RKO (cell line): ENCODE measurements around the gene NGLY1.

ENCODE experiments used
- DNase-seq: peaks from one replicate; pipeline ENCODE4 v3.0.0-alpha.2; 2016; ENCODE audit warnings: low spot score

NGLY1 gene

DNA sequence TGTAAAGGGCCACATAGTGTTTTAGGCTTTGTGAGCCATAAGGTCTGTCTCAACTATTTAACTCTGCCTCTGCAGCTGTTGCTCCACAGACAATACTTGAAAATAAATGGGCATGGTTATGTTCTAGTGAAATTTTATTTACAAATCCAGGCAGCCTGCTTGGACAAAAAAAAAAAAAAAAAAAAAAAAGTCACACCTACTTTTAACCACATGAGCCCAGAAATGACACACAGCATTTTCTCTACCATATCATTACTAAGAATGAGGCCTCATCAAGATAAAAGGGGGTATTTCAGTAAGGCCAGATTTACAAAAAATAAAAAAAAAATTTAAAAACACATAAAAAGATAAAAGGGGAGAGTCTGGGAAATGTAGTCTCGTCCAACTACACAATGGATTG, 1.7 kb upstream of the NGLY1 start:
- DNase-seq, result no peak

DNA sequence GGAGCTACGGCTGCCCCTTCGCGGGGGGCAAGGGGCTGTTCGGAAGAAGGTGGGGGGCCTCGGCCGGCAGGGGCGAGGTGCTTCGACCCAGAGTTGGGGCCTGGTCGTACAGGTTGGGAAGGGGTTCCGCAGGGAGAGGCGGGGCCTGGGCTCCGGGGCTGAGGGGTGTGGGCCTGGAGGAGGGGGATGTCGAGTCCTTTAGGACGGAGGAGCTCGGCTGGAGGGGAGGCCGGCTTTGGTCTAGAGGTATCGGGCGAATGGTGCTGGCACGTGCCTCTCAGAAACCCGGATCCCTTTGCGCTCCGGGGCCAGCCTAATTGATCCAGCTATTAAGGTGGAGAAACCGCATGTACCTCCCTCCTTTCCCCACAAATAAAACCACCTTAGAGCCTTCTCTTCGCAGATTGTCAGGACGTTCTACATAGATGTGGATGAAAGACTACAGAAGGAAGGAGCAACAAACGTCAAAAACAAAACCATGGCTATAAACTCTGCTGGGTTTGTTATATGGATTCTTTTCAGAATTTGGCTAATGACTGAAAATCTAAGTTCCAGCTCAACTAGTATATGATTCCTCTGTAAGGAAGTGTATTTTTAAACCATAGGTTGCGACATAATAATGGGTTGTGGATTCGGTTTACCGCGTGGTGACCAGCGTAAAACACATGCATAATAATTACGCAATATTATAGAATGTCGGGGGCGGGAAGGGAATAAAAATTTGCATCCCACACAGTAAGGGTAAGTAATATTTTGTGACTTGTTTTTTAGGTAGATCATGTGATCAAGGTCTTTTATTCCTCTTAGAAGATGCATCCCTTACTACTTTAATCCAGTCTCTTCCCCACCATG, 644 bp upstream of the NGLY1 start:
- peak; percentile 49 for DNase-seq

DNA sequence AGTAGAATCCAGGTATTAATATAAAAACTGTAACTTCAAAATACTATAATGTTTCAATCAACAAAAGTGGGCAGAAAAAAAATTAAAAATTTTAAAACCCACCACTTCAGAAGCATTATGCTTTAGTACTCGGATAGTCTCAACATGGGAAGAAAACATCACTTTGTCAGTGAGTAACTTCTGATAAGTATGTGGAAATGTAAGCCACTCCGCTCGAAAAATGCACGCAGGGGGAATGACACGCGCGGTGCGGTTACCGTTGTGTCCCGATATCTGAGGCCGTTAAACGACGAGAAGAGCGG, 656 bp downstream of the NGLY1 start:
- no peak for DNase-seq

DNA sequence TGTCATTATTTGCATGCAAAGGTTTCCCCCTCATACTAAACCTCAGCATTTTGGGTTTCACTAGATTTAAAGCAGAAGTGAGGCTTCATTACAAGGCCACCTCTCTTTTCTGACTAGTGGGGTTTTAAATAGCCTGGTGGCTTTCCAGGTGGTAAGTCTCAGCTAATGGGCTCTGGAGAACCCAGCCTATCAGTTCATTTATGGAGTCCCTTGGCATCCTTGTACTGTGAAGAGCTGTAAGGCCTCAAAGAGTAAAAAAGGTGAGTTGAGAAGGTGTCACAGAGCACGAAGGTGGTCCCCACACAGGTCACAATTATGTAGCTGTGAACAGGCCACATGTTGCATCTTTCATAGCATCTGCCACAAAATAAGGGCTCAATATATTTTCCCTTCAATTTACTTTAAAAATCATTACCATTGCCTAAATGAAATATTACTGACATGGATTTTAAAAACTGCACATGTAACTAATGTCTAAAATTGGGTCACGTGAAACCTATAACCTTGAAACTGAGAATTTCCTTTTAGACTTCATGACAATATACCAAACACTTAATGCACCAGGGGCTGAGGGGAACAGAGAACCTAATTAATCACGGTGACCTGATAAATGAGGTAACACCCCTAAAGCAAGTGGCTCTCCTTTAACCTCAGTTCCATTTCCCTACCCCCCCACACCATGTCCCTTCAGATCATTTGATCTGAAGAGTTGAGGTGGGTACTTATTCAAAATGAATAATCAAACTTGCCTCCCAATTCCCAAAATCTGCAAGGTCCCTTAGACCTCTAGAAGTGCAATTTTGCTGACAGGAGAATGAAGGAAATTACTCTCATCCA, 1.3 kb downstream of the NGLY1 start:
- no peak for DNase-seq

DNA sequence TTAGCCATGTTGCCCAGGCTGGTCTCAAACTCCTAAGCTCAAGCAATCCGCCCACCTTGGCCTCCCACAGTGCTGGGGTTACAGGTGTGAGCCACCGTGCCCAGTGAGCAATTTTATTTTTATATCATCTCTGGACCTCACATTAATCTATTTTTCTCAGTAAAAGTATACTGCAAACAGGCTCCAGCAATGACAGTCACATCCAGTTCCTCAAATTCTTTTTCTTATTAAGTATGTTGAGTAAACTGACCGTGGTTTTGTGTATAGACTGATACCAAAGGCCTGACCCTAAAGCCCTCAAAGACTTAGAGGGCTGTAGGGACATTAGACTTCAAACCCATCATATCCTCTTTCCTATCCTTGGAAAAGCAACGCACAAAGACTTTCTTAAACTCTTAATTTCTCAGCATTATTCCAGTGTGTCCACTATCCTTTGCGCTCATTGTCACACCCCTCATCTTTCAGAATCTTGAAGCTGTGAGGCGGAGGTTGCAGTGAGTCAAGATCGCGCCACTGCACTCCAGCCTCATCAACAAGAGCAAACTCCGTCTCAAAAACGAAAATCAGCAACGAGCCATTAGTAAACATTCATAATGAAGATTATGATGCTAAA, 2.0 kb downstream of the NGLY1 start:
- DNase-seq, result no peak

DNA sequence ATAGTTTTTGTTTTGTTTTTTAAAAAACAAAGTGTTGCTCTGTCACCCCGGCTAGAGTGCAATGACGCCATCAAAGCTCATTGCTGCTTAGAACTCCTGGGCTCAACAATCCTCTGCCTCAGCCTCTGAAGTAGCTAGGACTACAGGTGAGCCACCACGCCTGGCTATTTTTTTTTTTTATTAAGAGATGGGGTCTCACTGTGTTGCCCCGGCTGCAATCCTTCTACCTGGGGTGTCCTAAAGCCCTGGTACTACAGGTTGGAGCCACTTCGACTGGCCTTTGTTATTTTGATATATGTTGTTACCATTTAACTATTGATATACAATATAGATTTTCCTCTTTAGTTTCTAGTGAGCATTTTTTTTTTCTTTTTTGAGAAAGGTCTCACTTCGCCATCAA, 2.6 kb downstream of the NGLY1 start:
- no peak for DNase-seq

DNA sequence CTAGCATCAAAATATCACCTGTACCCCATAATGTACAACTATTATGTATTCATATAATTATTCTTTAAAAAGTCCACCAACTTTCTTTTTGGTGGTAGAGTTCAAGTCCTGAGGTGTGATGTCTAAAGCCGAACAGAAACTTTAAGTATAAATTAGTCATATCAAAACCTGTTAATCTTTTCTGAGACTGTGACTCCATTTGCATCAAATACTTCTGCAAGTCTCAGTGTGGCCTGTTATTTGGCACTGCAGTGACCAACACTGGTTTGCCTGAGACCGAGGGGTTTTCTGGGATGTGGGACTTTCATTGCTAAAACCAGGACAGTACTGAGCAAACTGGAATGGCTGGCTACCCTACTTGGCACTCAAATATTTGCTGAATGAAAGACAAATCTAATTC, 7.3 kb downstream of the NGLY1 start:
- DNase-seq, result no peak

DNA sequence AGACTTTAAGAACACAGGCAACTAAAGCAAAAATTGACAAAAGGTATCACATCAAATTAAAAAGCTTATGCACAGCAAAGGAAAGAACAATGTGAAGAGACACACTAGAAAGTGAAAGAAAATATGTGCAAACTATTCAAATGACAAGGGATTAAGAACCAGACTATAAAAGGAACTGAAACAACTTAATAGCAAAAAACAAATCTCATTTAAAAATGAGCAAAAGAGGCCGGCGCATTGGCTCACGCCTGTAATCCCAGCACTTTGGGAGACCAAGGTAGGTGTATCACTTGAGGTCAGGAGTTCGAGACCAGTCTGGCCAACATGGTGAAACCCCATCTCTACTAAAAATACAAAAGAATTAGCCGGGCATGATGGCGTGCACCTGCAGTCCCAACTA, 14.4 kb downstream of the NGLY1 start:
- no peak for DNase-seq

DNA sequence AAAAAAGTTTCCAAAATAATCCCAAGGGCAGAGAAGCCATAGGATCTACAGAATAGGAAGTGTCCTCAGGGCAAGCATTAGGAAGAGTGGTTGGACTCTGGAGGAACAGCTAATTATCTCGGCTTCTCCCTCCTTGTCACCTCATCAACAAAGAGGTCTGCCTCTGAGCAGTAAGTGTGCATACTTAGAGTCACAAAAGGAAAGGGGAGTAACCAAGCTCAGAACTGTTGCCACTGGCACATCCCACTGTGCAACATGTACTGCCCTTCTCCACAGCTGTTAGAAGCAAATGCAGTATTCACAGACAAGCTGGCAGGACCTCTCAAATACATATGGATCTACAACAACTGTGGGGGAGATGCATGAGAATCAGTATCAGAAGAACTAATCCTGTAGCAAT, 31.5 kb downstream of the NGLY1 start:
- no peak for DNase-seq

DNA sequence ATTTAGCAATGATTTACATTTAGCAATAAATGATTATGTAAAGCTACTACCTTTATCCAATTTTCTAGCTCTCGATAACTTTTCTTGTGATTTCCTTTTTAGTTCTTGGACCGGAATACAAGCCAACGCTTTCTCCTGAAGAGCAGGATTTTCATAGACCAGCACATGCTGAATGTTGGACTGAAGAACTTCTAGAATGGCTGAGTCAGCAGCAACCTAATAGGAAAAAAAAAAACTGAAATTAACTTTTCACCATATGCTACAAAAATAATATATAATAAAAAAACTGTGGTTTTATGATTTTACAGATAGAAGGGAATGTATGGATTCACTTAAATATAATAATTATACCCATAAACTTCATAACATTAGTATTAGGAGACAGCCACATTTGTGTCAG, 32.2 kb downstream of the NGLY1 start:
- no peak for DNase-seq

DNA sequence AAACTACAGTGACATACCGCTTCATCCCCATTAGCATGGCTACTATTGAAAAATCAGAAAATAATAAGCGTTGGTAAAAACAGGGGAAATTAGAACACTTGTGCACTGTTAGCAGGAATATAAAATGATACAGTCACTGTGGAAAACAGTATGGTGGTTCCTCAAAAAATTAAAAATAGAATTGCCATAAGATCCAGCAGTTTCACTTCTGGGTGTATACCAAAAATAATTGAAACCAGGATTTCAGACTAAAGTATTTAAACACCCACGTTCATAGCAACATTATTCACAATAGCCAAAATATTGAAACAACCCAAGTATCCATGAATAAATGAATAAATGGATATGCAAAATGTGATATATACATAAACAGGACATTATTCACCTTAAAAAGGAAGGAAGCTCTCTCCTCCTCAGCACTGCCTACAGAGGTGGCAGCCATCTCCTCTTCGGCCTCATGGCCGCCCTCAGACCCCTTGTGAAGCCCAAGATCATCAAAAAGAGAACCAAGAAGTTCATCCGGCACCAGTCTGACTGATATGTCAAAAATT, 34.1 kb downstream of the NGLY1 start:
- DNase-seq, result no peak

DNA sequence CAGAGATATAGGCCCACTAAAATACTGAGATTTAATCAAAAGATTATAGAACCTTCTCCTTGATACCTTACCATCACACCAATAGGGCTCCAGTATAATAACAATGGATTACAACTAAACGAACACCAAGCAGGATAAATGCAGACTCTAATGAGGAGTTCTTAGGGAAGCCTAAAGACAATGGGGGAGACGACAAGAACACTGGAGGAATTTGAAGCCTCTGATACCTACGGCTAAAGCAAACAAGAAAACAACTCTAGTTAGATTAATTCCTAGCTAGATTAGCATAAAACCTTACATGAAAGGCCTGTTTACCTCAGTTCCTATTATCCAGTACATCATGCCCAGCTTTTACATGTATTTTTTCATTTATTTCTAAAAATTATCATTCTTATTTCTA, 35.1 kb downstream of the NGLY1 start:
- no peak for DNase-seq

DNA sequence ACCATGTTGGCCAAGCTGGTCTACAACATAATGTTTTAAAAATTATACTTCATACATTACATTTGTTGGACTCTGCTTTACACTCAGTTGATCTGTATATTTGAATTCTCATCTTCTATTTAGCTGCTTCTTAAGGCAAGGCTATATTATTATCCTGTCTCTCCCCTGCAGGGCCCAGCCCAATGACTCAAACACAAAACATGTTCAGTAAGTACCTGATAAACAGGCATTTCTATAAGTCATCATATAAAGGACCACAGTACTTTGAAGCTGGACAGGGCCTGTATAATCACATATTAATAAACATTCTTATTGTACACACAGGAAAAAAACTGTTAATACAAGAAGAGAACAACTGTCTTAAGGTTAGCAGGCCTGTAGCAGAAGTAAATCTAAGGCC, 36.2 kb downstream of the NGLY1 start:
- no peak for DNase-seq

DNA sequence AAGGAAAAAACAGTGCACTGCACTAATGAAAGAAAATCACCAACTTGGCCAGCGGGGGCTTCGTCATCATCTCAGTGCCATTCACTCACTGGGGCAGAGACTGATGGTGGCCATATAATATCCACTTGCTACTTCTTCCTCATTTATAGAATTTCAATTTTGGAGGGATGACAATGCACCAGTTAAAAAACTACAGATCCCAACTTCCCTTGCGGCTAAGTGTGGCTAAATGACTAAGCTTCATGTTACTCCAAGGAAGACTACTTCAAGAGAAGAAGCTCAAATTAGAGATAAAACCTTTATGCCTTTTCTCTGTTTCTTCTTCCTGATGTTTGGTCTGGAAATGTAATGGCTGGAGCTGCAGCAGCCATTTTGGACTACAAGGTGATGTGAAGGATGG, 38.8 kb downstream of the NGLY1 start:
- no peak for DNase-seq

DNA sequence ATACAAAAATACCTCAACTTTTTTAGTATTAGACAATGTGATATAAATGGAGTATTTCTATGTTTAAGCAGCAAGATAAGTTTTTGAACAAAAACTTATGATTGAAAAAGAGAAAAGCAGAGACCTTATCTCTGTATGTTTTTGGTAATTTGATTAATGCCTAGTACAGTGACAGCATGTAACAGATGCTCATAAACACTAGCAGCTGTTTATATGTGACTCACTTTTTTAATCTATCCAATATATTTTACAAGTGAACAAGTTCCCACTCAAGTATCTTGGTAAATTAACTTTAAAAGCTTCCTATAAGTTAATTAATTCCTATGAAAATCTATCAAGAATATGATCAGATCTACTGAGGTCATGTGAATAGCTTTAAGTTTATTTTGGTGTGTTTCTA, 55.1 kb downstream of the NGLY1 start:
- DNase-seq, result no peak

DNA sequence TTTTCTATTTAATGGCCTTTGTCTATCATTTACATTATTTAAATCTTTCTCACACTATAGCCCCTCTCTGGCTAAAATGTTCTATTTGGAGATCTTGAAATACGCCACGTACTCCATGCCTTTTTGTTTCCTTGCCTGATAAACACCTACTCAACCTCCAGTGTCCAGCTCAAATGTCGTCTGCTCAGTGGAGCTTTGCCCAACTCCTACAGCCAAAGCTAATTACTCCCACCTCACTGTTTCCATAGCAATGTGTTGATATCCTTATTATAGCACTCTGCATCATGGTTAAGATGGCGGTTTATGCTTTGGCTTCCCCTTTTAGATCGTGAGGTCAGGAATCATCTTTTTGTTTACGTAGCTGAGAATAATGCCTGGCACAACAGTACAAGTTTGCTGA, 55.9 kb downstream of the NGLY1 start:
- no peak for DNase-seq

DNA sequence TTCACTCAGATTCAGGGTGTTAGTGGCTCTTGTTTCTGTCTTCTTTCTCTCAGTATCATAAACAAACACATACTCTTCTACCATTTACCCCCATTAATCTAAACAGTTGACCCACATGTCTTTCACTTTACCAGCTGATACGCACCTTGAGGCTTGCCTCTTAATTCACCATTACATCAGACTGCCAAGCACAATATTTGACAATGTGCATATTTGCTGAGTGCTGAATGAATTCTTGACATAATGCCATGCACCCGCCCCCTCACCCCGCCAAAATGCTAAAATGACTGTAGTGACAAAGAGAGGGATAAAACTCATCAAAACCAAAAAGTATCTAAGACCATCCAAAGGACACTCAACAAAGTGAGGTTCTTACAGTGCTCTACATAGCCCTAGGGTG, 57.4 kb downstream of the NGLY1 start:
- no peak for DNase-seq

DNA sequence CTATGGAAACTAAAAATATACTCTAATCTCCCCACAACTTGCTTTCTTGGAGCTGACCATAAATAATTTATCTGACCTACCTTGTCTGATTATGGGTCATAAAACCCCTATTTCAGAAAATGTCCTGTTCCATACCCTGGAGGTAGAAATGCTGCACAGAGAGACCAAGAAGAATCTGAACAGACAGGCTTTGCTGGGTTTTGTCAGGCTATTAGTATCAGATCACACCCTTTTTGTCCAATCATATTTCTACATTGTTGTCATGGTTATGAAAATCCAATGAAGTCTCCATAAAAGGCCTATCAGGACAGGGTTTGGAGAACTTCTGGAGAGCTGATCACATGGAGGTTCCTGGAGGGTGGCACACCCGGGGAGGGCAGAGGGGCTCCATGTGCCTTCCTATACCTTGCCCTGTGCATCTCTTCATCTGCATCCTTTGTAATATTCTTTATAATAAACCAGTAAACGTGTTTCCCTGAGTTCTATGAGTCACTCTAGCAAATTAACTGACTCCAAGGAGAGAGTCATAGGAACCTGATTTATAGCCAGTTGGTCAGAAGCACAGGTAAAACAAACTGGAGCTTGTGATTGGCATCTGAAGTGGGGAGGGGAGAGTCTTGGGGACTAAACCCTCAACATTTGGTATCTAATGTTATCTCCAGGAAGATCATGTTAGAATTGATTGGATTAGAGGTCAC, 58.1 kb downstream of the NGLY1 start:
- no peak for DNase-seq

DNA sequence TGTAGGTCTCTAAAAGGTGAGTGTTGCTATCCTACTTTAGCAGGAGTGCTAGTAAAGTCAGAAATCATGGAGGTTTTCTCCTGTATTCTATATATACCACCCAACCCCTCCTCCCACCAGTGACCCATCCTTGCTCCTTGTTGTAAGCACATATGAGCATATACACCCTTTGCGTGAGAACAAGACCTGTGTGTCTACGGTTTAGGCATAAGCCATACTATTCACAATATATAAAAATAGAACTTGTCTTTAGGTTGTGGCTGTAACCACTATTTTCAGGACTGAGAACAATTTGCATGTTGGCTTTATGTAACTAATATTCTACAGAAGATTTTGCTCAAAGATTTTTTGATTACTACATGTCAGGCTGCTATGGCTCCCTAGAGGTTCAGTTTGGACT, 59.4 kb downstream of the NGLY1 start:
- DNase-seq, result no peak

DNA sequence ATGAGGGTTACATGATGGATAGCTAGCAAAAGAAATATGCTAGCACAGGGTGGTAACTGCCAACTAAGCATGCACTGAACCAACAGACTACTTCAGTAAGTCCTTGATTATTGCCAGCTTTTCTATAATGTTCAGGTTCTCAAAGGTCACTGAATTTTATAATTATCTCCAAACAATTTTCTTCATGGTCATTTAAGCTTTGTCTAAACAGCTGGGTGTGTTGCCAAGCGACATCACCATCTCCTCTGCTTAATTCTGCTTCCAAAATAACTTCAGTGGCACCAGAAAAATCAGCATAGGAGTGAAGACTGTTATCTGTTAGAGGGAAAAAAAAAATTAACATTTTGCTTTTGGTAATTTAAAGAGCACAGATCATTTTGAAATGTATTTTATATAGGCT, 63.9 kb downstream of the NGLY1 start:
- no peak for DNase-seq

DNA sequence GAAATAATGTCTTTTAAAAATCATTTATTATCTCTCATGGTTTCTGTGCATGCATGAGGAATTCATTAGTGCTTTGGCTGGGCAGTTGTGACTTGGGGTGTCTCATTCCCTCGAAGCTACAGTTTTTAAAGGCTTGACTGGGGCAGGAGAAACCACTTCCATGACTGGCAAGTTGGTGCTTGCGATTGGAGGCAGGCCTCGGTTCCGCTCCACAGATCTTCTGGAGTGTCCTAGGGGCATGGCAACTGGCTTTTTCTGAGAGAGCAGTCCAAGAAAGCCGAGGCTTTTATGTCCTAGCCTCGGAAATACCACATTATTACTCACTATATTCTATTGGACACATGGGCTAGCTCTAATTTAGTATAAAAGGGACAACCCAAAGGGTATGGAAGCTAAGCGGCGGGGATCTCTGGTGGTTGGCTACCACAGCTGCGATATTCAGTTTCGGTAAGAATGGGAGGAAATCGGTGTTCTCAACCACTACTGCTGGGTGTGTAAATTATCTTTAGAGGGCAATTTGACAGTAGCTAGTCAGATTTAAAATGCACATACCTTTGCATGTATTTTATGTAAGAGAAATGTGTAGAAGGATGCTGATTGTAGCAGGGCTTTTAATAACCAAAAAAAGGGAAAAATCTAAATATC, 69.8 kb downstream of the NGLY1 start:
- no peak for DNase-seq

DNA sequence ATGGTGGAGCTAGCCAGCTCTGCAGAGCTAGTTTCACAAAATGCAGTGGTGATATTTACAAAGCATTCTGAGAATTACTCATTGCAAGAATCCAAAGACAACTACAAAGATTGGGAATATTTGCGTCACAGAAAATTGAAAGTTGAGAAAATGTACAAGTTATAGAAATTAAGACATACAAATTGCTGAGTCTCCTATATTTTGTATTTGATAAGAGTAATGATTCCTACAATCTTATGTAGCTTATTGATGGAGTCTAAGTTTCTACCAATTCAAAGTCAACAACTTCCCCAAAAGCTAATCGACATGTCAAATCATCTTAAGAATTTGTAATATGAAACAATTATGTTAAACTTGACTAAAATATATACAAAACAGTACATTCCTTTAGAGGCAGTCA, 72.2 kb downstream of the NGLY1 start:
- no peak for DNase-seq
